HCT116 (cell line): ENCODE data around the gene IL17B. TPM values are rescaled to one million over a fixed set of nuclear protein-coding genes. Genes with fewer than 3 reads are reported as not detected.

Experiments
- ATAC-seq: fragments of 200-7000 bp; cut with Tn5 transposase; 2 replicates; pipeline ENCODE4 v1.9.1; 2020; ENCODE audit warnings: mild to moderate bottlenecking, moderate library complexity
- BruUV-seq: library from RNA; stranded (reverse); fragments of 400-500 nt; replicated peaks from 2 replicates; lab custom pipeline; 2021; lab: Mats Ljungman, UMichigan
- CTCF ChIA-PET: fragments of 300-600 bp; sonication (Branson Sonifier 250); formaldehyde crosslinking; loops from one replicate; lab custom pipeline; 2021; ENCODE audit warnings: antibody characterized with exemption; lab: Charles Lee
- POLR2A ChIA-PET: fragments of 300-600, 350-600 bp; sonication (Branson Sonifier 250); formaldehyde crosslinking; loops from one replicate; lab custom pipeline; 2021; ENCODE audit warnings: antibody characterized with exemption; lab: Charles Lee
- RAD21 ChIA-PET, 2 experiments: fragments of 300-600 bp; sonication (Branson Sonifier 250); formaldehyde crosslinking; loops; one replicate each; lab custom pipeline; 2023; ENCODE audit warnings: low total read pairs in 2 of 2; ENCODE audit not compliant: uncharacterized antibody in 2 of 2, unreplicated experiment in 2 of 2, low non-redundant PET in 1 of 2; lab: Charles Lee
- DNase-seq: peaks from one replicate; pipeline ENCODE4 v3.0.0-alpha.2; 2010; ENCODE audit warnings: low read depth, low spot score
- H2AFZ ChIP-seq: fragments of 200-600 bp; shearing (Covaris generic), sonication (generic); 2 replicates; pipeline ENCODE4 v1.6.1; 2017; ENCODE audit warnings: low read depth, mixed run types, mixed read lengths, antibody characterized with exemption, low read length; ENCODE audit not compliant: poor library complexity, severe bottlenecking
- H3K27ac ChIP-seq: 2 replicates; pipeline ENCODE4 v1.5.1; 2012; ENCODE audit warnings: low read depth, low read length
- H3K27me3 ChIP-seq: fragments of 200-600 bp; sonication (generic); 2 replicates; pipeline ENCODE4 v1.6.1; 2016; ENCODE audit warnings: mixed run types, low read length, mixed read lengths; ENCODE audit not compliant: insufficient read depth
- H3K36me3 ChIP-seq, 2 experiments: fragments of 200-500 bp in 1 of 2; fragments of 200-600 bp in 1 of 2; sonication (Bioruptor generic) in 1 of 2; sonication (generic) in 1 of 2; 2 replicates each; pipeline versions ENCODE4 v1.5.1 to v1.6.1; 2014 to 2016; ENCODE audit warnings: low read length in 2 of 2, inconsistent platforms in 1 of 2, mixed read lengths in 1 of 2, mixed run types in 1 of 2; ENCODE audit not compliant: insufficient read depth in 2 of 2, control insufficient read depth in 1 of 2
- H3K4me1 ChIP-seq, 2 experiments: fragments of 200-600 bp in 1 of 2; sonication (generic) in 1 of 2; 2 replicates each; pipeline versions ENCODE4 v1.5.1 to v1.6.1; 2012 to 2017; ENCODE audit warnings: low read length in 2 of 2, inconsistent platforms in 1 of 2, mild to moderate bottlenecking in 1 of 2, mixed read lengths in 1 of 2, mixed run types in 1 of 2, moderate library complexity in 1 of 2; ENCODE audit not compliant: insufficient read depth in 2 of 2, control insufficient read depth in 1 of 2
- H3K4me2 ChIP-seq: fragments of 200-600 bp; sonication (generic); 2 replicates; pipeline ENCODE4 v1.6.1; 2017; ENCODE audit warnings: mixed run types, low read length, mixed read lengths
- H3K4me3 ChIP-seq, 2 experiments: fragments of 200-600 bp in 1 of 2; sonication (generic) in 1 of 2; replicated peaks in 1 of 2; 2 replicates each; pipeline ENCODE4 v1.5.1; 2011 to 2016; ENCODE audit warnings: low read length in 2 of 2, control low read depth in 1 of 2, low read depth in 1 of 2, mild to moderate bottlenecking in 1 of 2, mixed read lengths in 1 of 2, mixed run types in 1 of 2
- H3K79me2 ChIP-seq: fragments of 200-600 bp; sonication (generic); 2 replicates; pipeline ENCODE4 v1.6.1; 2017; ENCODE audit warnings: mild to moderate bottlenecking, mixed run types, low read length, moderate library complexity, mixed read lengths; ENCODE audit not compliant: insufficient read depth
- H3K9ac ChIP-seq: fragments of 200-600 bp; sonication (generic); 2 replicates; pipeline ENCODE4 v1.6.1; 2016; ENCODE audit warnings: low read length, mixed read lengths
- H3K9me2 ChIP-seq: fragments of 200-600 bp; sonication (generic), shearing (Covaris generic); 2 replicates; pipeline ENCODE4 v1.6.1; 2017; ENCODE audit warnings: mixed run types, mild to moderate bottlenecking, moderate library complexity; ENCODE audit not compliant: insufficient read depth
- H3K9me3 ChIP-seq, 2 experiments: fragments of 200-500 bp in 1 of 2; fragments of 200-600 bp in 1 of 2; sonication (Bioruptor generic) in 1 of 2; sonication (generic) in 1 of 2; 2 replicates each; pipeline ENCODE4 v1.6.1; 2014 to 2017; ENCODE audit warnings: low read length in 2 of 2, mixed read lengths in 2 of 2, inconsistent platforms in 1 of 2, low read depth in 1 of 2, mild to moderate bottlenecking in 1 of 2, mixed run types in 1 of 2, moderate library complexity in 1 of 2; ENCODE audit not compliant: control insufficient read depth in 1 of 2, insufficient read depth in 1 of 2
- H4K20me1 ChIP-seq: fragments of 200-600 bp; sonication (generic), shearing (Covaris generic); 2 replicates; pipeline ENCODE4 v1.6.1; 2017; ENCODE audit warnings: mixed run types, mild to moderate bottlenecking, moderate library complexity; ENCODE audit not compliant: insufficient read depth
- CBX3 ChIP-seq: IDR thresholded peaks from 2 replicates; pipeline ENCODE4 v1.6.1; 2012; ENCODE audit warnings: low read depth
- CEBPB ChIP-seq: IDR thresholded peaks from 2 replicates; pipeline ENCODE4 v1.6.1; 2012; ENCODE audit warnings: low read depth
- ELF1 ChIP-seq: IDR thresholded peaks from 2 replicates; pipeline ENCODE4 v1.6.1; 2012; ENCODE audit warnings: low read depth, borderline replicate concordance
- EZH2 ChIP-seq: fragments of 200-600 bp; sonication (generic); IDR thresholded peaks from 2 replicates; pipeline ENCODE4 v1.6.1; 2017; ENCODE audit warnings: antibody characterized with exemption, mixed run types
- EZH2phosphoT487 ChIP-seq: fragments of 200-600 bp; IDR thresholded peaks from 2 replicates; pipeline ENCODE4 v1.6.1; 2018; ENCODE audit warnings: antibody characterized with exemption, borderline replicate concordance
- JUND ChIP-seq: IDR thresholded peaks from 2 replicates; pipeline ENCODE4 v1.6.1; 2012
- POLR2A ChIP-seq: IDR thresholded peaks from 2 replicates; pipeline ENCODE4 v1.7.0; 2011; ENCODE audit warnings: borderline replicate concordance; ENCODE audit not compliant: insufficient read depth, insufficient read length; ENCODE audit errors: extremely low read depth
- POLR2AphosphoS5 ChIP-seq: IDR thresholded peaks from 2 replicates; pipeline ENCODE4 v1.6.1; 2011; ENCODE audit warnings: mild to moderate bottlenecking, low read depth, low read length, moderate library complexity
- RAD21 ChIP-seq: IDR thresholded peaks from 2 replicates; pipeline ENCODE4 v1.6.1; 2012; ENCODE audit warnings: low read depth, mild to moderate bottlenecking
- SIN3A ChIP-seq: IDR thresholded peaks from 2 replicates; pipeline ENCODE4 v1.6.1; 2012; ENCODE audit warnings: low read depth
- SRF ChIP-seq: IDR thresholded peaks from 2 replicates; pipeline ENCODE4 v1.6.1; 2012; ENCODE audit warnings: low read depth
- TCF7L2 ChIP-seq: IDR thresholded peaks from 2 replicates; pipeline ENCODE4 v1.7.0; 2011; ENCODE audit warnings: borderline replicate concordance, inconsistent platforms; ENCODE audit not compliant: insufficient read depth, insufficient read length; ENCODE audit errors: extremely low read depth
- YY1 ChIP-seq: IDR thresholded peaks from 2 replicates; pipeline ENCODE4 v1.6.1; 2011; ENCODE audit warnings: low read length, low read depth, moderate library complexity, mild to moderate bottlenecking; ENCODE audit not compliant: insufficient replicate concordance; ENCODE audit errors: extremely low read depth
- ZFX ChIP-seq: fragments of 450-650 bp; IDR thresholded peaks from 2 replicates; pipeline ENCODE4 v1.6.1; 2017
- ZNF274 ChIP-seq: fragments of 200-500 bp; sonication (Bioruptor generic); IDR thresholded peaks from 2 replicates; pipeline ENCODE4 v1.6.1; 2014; ENCODE audit warnings: mild to moderate bottlenecking, low read depth, low read length, inconsistent platforms
- intact Hi-C: fragments of 100-400 bp; cut with micrococcal nuclease; formaldehyde crosslinking; loops from 2 replicates; pipeline ENCODE4 v1.10.0; 2022
- total RNA-seq: library from RNA; stranded (reverse); gene quantifications from one replicate; pipeline ENCODE4 v1.2.1, GENCODE V29; 2021; ENCODE audit not compliant: unreplicated experiment
- TF ChIP-seq, protein P1 (sequence below): IDR thresholded peaks from 2 replicates; pipeline ENCODE4 v1.6.1; 2012
- TF ChIP-seq, protein P2 (sequence below): IDR thresholded peaks from 2 replicates; pipeline ENCODE4 v1.6.1; 2012; ENCODE audit warnings: low read depth
- TF ChIP-seq, protein P3 (sequence below): IDR thresholded peaks from 2 replicates; pipeline ENCODE4 v1.6.1; 2011; ENCODE audit warnings: mild to moderate bottlenecking, low read length, moderate library complexity; ENCODE audit not compliant: insufficient replicate concordance; ENCODE audit errors: extremely low read depth
- TF ChIP-seq, protein P4 (sequence below), 3 experiments: fragments of 200-600 bp in 1 of 3; sonication (generic) in 1 of 3; IDR thresholded peaks in 2 of 3; conservative IDR thresholded peaks in 1 of 3; 2 replicates each; pipeline ENCODE4 v1.5.1; 2012 to 2017; ENCODE audit warnings: low read depth in 2 of 3, low read length in 2 of 3, antibody characterized with exemption in 1 of 3, borderline replicate concordance in 1 of 3, control low read depth in 1 of 3, mild to moderate bottlenecking in 1 of 3, mixed read lengths in 1 of 3, mixed run types in 1 of 3, moderate library complexity in 1 of 3; ENCODE audit not compliant: insufficient read depth in 1 of 3

Gene IL17B
- total RNA-seq, 1 experiment from 2014 or later, result 0.81 TPM

DNA sequence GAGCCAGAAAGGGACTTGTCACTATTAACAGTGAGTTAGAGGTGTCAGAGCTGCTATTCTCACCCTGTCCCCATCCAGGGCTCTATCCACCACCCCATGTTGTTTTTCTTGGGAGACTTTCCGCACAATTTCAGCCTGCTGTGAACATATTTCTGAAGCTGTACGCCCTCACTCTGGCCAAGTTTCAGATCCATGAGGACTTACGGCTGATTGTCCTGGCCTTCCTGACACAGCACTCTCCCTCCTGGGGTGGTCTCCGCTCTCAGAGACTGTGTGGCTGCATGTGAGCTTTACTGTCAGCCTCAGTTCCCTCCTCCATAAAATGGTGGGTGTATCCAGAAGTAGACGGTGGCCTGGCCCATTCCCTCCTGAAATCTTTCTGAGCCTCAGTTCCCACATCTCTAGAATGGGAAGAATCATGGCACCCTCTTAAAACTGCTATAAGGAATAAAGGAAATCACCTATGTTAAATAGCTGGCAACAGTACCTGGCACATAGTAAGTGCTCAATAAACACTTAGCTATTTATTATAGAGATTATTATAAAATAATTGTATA lies 804 bp upstream of the IL17B start:
- H3K4me1 ChIP-seq, result peaks cover 0 to 6% of the 10 kb centered on the region in 2 experiments; a peak in 2 of 4 replicates
- POLR2A ChIA-PET, result interaction anchor here (0.6 kb wide), 1 partner anchor 64 kb away, joined by 3 read pairs; no protein-coding TSS in a partner anchor
- no peaks in the 10 kb centered on the region for H3K27me3 ChIP-seq
- H3K9me2 ChIP-seq, result no peaks in the 10 kb centered on the region
- RAD21 ChIA-PET, result no interaction called here
- H3K4me2 ChIP-seq, result no peak overlapping the region
- H2AFZ ChIP-seq, result no peak overlapping the region
- no TSS peak for BruUV-seq
- intact Hi-C loops, result no loop called here
- no peak overlapping the region for H3K4me3 ChIP-seq
- TF ChIP-seq, protein P1, sequence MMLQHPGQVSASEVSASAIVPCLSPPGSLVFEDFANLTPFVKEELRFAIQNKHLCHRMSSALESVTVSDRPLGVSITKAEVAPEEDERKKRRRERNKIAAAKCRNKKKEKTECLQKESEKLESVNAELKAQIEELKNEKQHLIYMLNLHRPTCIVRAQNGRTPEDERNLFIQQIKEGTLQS, result no peak
- TF ChIP-seq, protein P2, sequence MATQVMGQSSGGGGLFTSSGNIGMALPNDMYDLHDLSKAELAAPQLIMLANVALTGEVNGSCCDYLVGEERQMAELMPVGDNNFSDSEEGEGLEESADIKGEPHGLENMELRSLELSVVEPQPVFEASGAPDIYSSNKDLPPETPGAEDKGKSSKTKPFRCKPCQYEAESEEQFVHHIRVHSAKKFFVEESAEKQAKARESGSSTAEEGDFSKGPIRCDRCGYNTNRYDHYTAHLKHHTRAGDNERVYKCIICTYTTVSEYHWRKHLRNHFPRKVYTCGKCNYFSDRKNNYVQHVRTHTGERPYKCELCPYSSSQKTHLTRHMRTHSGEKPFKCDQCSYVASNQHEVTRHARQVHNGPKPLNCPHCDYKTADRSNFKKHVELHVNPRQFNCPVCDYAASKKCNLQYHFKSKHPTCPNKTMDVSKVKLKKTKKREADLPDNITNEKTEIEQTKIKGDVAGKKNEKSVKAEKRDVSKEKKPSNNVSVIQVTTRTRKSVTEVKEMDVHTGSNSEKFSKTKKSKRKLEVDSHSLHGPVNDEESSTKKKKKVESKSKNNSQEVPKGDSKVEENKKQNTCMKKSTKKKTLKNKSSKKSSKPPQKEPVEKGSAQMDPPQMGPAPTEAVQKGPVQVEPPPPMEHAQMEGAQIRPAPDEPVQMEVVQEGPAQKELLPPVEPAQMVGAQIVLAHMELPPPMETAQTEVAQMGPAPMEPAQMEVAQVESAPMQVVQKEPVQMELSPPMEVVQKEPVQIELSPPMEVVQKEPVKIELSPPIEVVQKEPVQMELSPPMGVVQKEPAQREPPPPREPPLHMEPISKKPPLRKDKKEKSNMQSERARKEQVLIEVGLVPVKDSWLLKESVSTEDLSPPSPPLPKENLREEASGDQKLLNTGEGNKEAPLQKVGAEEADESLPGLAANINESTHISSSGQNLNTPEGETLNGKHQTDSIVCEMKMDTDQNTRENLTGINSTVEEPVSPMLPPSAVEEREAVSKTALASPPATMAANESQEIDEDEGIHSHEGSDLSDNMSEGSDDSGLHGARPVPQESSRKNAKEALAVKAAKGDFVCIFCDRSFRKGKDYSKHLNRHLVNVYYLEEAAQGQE, result no peak
- TF ChIP-seq, protein P3, sequence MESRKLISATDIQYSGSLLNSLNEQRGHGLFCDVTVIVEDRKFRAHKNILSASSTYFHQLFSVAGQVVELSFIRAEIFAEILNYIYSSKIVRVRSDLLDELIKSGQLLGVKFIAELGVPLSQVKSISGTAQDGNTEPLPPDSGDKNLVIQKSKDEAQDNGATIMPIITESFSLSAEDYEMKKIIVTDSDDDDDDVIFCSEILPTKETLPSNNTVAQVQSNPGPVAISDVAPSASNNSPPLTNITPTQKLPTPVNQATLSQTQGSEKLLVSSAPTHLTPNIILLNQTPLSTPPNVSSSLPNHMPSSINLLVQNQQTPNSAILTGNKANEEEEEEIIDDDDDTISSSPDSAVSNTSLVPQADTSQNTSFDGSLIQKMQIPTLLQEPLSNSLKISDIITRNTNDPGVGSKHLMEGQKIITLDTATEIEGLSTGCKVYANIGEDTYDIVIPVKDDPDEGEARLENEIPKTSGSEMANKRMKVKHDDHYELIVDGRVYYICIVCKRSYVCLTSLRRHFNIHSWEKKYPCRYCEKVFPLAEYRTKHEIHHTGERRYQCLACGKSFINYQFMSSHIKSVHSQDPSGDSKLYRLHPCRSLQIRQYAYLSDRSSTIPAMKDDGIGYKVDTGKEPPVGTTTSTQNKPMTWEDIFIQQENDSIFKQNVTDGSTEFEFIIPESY, result no peak
- TF ChIP-seq, protein P4, sequence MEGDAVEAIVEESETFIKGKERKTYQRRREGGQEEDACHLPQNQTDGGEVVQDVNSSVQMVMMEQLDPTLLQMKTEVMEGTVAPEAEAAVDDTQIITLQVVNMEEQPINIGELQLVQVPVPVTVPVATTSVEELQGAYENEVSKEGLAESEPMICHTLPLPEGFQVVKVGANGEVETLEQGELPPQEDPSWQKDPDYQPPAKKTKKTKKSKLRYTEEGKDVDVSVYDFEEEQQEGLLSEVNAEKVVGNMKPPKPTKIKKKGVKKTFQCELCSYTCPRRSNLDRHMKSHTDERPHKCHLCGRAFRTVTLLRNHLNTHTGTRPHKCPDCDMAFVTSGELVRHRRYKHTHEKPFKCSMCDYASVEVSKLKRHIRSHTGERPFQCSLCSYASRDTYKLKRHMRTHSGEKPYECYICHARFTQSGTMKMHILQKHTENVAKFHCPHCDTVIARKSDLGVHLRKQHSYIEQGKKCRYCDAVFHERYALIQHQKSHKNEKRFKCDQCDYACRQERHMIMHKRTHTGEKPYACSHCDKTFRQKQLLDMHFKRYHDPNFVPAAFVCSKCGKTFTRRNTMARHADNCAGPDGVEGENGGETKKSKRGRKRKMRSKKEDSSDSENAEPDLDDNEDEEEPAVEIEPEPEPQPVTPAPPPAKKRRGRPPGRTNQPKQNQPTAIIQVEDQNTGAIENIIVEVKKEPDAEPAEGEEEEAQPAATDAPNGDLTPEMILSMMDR (IDR thresholded peaks at IDR 0.05 in 2 of 3, conservative IDR thresholded peaks at IDR 0.05 in 1 of 3; ENCODE audit: borderline replicate concordance in 1 of 3, insufficient read depth in 1 of 3, low read depth in 2 of 3, low read length in 2 of 3), result no peak
- TF ChIP-seq EZH2phosphoT487 (no peak), ZNF274 (no peak), CEBPB (no peak), TCF7L2 (no peak), ELF1 (no peak), JUND (no peak), SIN3A (no peak), YY1 (no peak), EZH2 (no peak), POLR2A (no peak), RAD21 (no peak), CBX3 (no peak), SRF (no peak), ZFX (no peak), POLR2AphosphoS5 (no peak)
- TF ChIP-seq, all 23 proteins: peak for 0
- CTCF ChIA-PET, result interaction anchor here (0.6 to 1.5 kb wide), 3 partner anchors 8 to 185 kb away, joined by 3 to 4 read pairs (median 3); partner anchors contain the start of gene PCYOX1L
- Histone ChIP-seq H3K27ac (no peak overlapping the region), H3K79me2 (no peaks in the 10 kb centered on the region), H4K20me1 (no peaks in the 10 kb centered on the region), H3K9me3 (no peaks in the 10 kb centered on the region), H3K9ac (no peak overlapping the region), H3K36me3 (no peaks in the 10 kb centered on the region)
- ATAC-seq (no peak), DNase-seq (no peak)
